NCI-H2196 (cell line): Measurements from ENCODE around the gene ZNF618.

Source experiments
- DNase-seq: peaks from one replicate; lab custom pipeline; 2025; ENCODE audit not compliant: unreplicated experiment; lab: John Stamatoyannopoulos, UW

Gene ZNF618

GRCh38 chr9:113933671-113934070, 57.6 kb downstream of the ZNF618 start:
- DNase-seq: no peak

DNA sequence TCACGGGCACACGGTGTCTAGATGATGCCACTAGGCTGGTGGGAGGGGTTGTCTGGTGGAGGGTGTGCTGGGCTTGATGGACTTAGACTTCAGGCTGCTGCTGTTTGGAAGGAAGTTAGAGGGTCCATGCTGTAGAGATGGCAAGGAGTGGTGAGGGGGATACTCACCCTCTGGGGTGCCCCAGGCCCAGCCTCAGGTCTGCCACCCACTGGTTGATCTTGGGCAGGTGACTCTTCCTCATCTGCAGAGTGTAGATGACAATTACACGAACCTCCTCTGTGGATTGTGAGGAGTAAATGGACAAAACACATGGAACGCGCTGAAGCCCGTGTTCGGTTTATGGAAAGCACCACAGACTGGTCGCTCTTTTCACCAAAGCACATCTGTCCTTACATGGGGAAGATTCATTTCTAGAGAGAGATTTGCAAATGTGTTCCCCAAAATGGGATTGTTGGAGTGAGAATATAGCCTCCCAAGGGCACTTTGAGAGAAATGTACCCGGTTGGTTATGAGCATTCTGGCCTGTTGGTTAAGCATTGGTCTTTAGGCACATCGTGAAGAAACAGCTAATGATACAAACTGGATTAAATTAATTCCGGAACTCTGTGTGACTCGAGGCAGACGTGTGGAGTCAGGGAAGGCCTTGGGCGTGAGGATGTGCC, 58.2 kb downstream of the ZNF618 start:
- DNase-seq: no peak

- no peak for DNase-seq
These were observed 58.9 kb downstream of the ZNF618 start for GRCh38 chr9:113934829-113935676.

GRCh38 chr9:113935677-113936380, 59.7 kb downstream of the ZNF618 start:
- DNase-seq: no peak

DNA sequence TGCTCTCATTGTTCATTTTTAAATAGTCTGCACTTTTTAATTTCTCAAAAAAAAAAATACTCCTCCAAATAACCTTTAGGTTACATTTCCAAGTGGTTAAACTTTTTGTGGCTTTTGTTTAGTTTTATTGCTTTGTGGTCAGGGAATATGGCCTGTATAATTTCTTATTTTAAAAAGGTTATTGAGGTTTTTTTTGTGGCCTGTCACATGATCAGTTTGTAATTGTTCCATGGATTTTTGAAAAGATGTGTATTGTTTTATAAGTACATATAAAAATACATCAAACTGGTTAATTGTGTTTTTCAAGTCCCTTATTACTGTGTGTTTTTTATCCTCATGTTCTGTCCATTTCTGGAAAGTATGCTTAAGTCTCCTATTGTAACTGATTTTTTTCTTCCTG, 64.0 kb downstream of the ZNF618 start:
- DNase-seq: no peak

- DNase-seq: no peak
These were observed 64.9 kb downstream of the ZNF618 start for GRCh38 chr9:113941056-113941455.

GRCh38 chr9:113941526-113941925, 65.4 kb downstream of the ZNF618 start:
- DNase-seq: no peak

DNA sequence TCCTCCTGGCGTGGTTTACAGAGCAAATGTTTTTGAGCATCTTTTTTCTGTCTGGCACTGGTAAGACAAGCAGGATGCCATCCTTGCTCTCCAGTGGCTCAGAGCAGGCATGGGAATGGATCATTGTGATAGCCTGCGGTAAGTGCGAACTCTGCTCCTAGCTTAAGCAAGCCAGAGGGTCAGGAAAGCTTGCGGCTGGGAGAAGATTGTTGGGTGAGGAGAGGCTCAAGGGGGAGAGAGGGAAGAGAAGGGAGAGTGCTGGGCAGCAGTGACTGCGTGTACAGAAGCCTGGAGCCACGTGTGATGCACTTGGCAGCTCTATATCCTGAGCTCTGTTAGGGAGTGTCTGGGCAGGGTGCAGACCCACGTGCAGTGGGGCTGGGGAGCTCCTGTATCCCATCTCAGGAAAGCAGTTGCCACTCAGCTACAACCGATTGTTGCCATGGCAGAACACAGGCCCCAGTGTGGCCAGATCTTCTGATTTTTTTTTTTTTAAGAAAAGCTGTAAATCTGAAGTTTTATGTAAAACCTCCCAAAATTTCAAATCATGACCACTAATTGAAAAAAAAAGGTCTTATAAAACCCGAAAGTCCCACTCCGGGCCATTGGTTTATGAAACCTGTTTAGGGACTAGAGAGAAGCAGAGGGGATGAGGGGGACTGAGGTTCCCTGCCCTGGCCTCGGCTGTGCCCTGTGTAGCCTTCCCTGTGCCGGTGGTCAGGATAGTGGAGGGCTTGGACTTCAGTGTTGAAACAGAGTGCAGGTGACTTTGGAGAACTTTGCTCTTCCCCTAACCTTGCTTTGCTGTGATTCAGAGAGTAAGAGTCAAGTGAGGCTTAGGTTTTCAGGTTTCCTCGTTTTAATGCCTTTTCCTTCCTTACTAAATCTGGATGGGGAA, 67.3 kb downstream of the ZNF618 start:
- DNase-seq: no peak

DNA sequence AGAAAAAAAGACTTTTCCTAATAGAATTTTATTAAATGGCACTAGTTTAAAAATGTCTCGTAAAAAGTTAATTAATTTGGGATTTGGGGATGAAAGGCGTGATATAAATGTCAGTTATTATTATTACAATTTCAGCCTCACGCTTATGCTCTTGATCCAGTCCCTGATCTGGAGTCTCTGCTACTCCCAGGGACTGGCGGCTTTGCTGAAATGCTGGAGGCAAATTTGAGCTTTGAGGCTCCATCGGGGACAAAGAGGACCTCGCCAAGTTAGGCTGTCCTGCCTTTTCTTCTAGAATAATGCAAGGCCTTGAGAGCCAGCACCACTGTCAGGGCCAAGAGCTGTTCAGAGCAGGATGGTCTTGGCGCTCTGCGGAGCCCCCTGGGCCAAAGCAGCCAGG, 69.7 kb downstream of the ZNF618 start:
- DNase-seq: no peak

- no peak for DNase-seq
These were observed 70.5 kb downstream of the ZNF618 start for GRCh38 chr9:113946496-113947115.

DNA sequence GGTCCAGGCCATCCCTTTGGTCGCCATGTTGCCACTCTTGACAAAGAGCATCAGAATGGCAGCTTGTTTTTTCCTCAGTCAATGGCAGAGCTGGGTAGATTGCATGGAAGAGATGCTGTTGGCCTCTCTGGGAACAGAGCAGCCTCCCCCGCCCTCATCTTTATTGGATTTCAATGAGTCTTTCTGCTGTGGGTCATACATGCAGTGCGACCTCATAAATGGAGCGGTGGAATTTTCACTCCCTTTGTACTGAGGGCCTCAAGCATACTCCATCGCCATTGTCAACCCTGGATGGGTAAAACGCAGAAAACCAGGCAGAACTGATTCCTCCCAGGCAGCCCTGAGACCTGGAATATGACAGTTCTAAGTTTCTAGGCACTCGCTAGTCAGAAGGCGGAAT, 71.8 kb downstream of the ZNF618 start:
- no peak for DNase-seq

DNA sequence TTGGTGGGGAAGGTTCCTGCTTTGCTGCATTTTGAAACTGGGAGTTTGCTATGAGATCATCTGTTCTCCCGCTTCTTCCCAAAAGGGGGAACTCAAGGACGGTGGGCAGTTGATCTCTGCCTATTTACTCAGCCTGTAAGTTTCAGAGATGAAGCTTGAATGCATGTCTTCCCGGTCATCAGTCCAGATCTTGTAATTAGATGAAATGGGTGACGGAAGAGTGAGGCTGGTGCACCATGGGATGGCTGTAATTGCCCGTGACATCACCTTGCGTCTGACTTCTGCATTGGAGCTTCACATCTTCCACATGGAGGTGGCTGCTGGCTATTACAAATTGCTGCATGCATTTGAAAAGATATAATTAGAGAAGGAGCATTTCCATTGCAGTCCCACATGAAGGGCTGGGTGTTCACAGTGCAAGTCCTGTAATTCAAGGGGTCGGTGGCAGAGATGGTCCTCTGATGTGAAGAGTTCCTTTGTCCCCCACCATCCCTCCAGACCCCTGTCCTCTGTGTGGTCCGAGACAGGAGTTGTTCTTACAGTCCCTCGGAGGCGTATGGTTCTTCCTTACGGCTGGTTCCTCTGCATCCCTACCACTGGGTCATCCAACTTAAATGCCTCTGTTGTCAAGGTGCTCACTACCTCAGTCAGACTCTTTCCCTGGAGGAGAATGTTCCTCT, 72.9 kb downstream of the ZNF618 start:
- DNase-seq: no peak

GRCh38 chr9:113949571-113950078, 73.5 kb downstream of the ZNF618 start:
- DNase-seq: no peak

DNA sequence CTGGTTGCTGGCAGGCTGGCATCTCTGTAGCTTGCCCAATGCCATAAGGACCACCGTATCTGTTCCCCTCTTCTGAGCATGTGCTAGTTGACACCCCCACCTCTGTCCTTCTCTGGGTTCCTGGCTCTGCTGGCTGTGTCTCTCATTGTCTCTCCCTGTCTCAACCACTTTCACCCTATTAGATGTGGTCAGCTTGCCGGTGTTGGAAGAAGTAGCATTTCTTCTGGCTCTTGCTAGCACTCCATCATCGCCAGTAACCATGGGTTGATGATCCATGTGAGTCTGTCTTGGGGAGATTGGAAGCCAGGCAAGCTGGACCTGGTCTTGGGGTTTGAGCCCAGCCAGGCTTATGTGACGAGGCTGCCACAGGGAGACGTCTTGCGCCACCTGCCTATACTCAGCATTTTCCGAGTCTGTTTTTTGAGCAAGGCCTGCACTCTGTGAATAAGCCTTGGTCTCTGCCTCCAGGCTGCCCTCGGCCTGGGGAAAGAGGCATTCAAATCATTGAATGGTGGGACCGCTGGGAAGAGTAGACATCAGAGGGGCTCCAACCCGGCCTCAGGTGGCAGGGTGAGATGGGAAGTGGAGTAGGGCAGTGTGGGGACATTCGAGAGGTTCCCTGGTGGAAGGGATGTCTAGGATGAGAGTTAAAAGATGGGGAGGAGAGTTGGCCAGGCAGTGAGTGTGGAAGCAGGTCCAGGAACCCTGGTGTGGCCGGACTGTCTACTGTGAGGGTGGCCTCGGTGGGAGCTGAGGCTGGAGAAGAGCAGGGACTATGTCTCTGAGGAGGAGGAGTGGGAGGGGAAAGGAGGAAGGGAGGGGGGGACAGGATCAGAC, 74.3 kb downstream of the ZNF618 start:
- DNase-seq: no peak

DNA sequence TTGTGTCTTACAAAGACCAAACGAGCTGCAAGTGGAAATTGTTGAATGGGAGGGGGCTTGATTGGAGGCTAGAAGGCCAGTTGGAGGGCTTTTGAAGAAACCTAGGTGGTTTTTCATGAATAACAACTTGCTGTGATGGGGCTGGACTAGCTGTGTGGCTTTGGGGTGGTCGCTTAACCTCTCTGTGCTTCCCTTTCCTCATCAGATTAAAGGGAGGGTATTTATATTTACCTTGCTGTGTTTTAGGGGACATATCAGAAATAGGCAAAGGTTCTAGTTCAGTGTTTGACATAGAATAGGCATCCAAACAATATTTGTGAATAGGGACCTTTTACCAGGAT, 74.9 kb downstream of the ZNF618 start:
- no peak for DNase-seq

DNA sequence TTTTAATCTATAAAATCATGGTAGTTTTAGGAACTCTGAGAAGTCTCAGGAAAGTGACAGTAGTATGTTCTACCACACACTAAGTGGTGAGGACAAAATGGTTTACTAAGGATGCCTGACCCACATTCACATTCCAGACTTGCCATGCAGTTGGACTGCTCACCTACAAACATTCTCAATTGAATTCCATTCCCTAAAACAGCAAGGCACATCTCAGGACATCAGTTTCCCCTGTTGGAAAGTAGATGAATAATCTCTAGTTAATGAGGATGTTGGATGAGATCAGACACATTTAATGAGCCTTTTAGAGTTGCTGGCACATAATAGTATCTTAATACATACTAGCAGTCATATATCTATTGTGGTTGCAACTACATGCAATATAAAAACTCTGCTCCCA, 76.6 kb downstream of the ZNF618 start:
- DNase-seq: no peak

GRCh38 chr9:113953531-113953930, 77.4 kb downstream of the ZNF618 start:
- no peak for DNase-seq

- DNase-seq: no peak
These were observed 78.5 kb downstream of the ZNF618 start for GRCh38 chr9:113954591-113954990.
